PC-3 (cell line): ENCODE measurements around the gene KNTC1.
"Not testable (repeated sequence)": the region's sequence is repeated elsewhere in the genome, so short reads cannot be mapped to it uniquely, and the experiment has no call there.

Experiments used
- CTCF ChIP-seq: fragments of 300-600 bp; sonication (generic); conservative IDR thresholded peaks from 2 replicates; pipeline ENCODE4 v1.5.1; 2017; ENCODE audit warnings: antibody characterized with exemption, low read depth, mild to moderate bottlenecking, low read length
- EZH2 ChIP-seq: fragments of 300-600 bp; sonication (generic); IDR thresholded peaks from one replicate; pipeline ENCODE4 v1.6.1; 2017; ENCODE audit warnings: antibody characterized with exemption, mild to moderate bottlenecking, low read length; ENCODE audit not compliant: unreplicated experiment

- not testable (repeated sequence) for TF ChIP-seq CTCF, EZH2
These were observed 39.2 kb upstream of the KNTC1 start for GRCh38 chr12:122487807-122488206.
